Measurements from ENCODE around the gene VSIG10L. TPM values are rescaled to one million over a fixed set of nuclear protein-coding genes. Genes with fewer than 3 reads are reported as not detected.

VSIG10L gene
- total RNA-seq, 1 experiment from 2014 or later, result 3.3 TPM

- no peak for ATAC-seq
Observed at GRCh38 chr19:51380379-51380778, 38.4 kb upstream of the VSIG10L start.

DNA sequence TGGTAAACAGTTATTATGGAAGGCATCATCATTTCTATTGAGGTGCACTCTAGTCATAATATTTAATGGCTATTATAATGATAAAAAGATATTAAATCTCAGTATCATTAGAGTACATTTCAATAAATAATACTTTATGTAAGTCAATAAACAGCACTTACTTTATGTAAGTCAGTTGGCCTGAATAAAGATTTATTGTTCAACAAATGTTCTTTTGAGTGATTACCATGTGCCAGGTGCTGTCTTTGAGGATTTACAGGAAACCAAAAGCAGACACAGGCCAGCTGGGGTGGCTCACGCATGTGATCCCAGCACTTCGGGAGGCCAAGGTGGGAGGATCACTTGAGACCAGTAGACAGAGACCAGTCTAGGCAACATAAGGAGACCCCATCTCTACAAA lies 35.5 kb upstream of the VSIG10L start:
- H3K4me1 ChIP-seq (ENCODE audit: control insufficient read depth, insufficient read depth, low read length), result no peaks in the 10 kb centered on the region
- CTCF ChIA-PET, result no interaction called here
- ATAC-seq (no peak), DNase-seq (ENCODE audit: low read depth, low spot score) (no peak)
- in situ Hi-C loops (cut with HindIII; ENCODE audit: low pct_unique_long_range_greater_than_20kb, low sequenced_read_pairs), result no loop called here
- no peak overlapping the region for H3K4me3 ChIP-seq (ENCODE audit: low read depth in 2 of 2, low read length in 2 of 2)
- H3K36me3 ChIP-seq (ENCODE audit: control insufficient read depth, insufficient read depth, low read length), result no peaks in the 10 kb centered on the region
- H3K27ac ChIP-seq (ENCODE audit: low read length), result no peak overlapping the region
- POLR2A ChIA-PET, result no interaction called here
- intact Hi-C loops (cut with micrococcal nuclease; ENCODE audit: unreplicated experiment), result no loop called here
- H3K27me3 ChIP-seq (ENCODE audit: control insufficient read depth, insufficient read depth, low read length), result no peaks in the 10 kb centered on the region
- H3K9me3 ChIP-seq (ENCODE audit: control insufficient read depth, insufficient read depth, low read depth, low read length), result no peaks in the 10 kb centered on the region
- TF ChIP-seq REST (IDR thresholded peaks at IDR 0.05; ENCODE audit: insufficient read depth in 1 of 2, low read depth in 2 of 2, low read length in 1 of 2) (no peak), SIN3A (IDR thresholded peaks at IDR 0.05; ENCODE audit: borderline replicate concordance, insufficient read depth, low read depth, low read length) (no peak), CTCF (IDR thresholded peaks at IDR 0.05) (no peak), POLR2AphosphoS5 (IDR thresholded peaks at IDR 0.05; ENCODE audit: low read depth, low read length) (no peak), TCF7L2 (IDR thresholded peaks at IDR 0.05; ENCODE audit: low read depth, low read length) (no peak)
- BruUV-seq (replicated peaks), result no TSS peak

More at GRCh38 chr19:51380379-51380778, 38.4 kb upstream of the VSIG10L start:
- no peak for TF ChIP-seq TCF7L2 (IDR thresholded peaks at IDR 0.05; ENCODE audit: low read depth, low read length)
- TF ChIP-seq SIN3A (IDR thresholded peaks at IDR 0.05; ENCODE audit: borderline replicate concordance, insufficient read depth, low read depth, low read length), result no peak
- no peak for TF ChIP-seq POLR2AphosphoS5 (IDR thresholded peaks at IDR 0.05; ENCODE audit: low read depth, low read length)
- POLR2A ChIA-PET, result no interaction called here
- BruUV-seq (replicated peaks), result no TSS peak
- Histone ChIP-seq H3K4me3 (ENCODE audit: low read depth in 2 of 2, low read length in 2 of 2) (no peak overlapping the region), H3K4me1 (ENCODE audit: control insufficient read depth, insufficient read depth, low read length) (no peaks in the 10 kb centered on the region), H3K36me3 (ENCODE audit: control insufficient read depth, insufficient read depth, low read length) (no peaks in the 10 kb centered on the region), H3K27ac (ENCODE audit: low read length) (no peak overlapping the region), H3K9me3 (ENCODE audit: control insufficient read depth, insufficient read depth, low read depth, low read length) (no peaks in the 10 kb centered on the region), H3K27me3 (ENCODE audit: control insufficient read depth, insufficient read depth, low read length) (no peaks in the 10 kb centered on the region)
- DNase-seq (ENCODE audit: low read depth, low spot score), result no peak
- CTCF ChIA-PET, result no interaction called here
- intact Hi-C loops (cut with micrococcal nuclease; ENCODE audit: unreplicated experiment) (no loop called here), in situ Hi-C loops (cut with HindIII; ENCODE audit: low pct_unique_long_range_greater_than_20kb, low sequenced_read_pairs) (no loop called here)

DNA sequence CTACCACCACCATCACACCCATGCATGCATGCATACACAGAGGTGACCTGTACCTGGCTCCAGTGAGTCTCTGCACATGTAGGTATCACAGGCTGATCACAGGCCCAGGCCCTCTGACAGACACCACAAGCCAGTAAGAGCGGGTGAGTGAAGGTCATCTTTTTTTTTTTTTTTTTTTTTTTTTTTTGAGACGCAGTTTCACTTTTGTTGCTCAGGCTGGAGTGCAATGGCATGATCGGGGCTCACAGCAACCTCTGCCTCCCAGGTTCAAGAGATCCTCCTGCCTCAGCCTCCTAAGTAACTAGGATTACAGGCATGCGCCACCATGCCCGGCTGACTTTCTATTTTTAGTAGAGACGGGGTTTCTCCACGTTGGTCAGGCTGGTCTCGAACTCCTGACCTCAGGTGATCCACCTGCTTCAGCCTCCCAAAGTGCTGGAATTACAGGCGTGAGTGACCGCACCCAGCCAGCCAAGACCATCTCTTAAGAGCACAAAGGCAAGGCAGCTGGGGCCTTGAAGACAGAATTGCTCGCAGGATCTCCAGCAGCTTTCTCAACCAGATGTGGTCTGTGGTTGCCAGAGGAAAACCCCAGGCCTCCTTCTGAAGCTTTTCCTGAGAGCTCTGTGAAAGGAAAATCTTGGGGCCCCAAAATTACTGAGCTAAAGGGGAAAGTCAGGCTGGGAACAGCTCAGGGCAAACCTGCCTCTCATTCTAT lies 33.7 kb upstream of the VSIG10L start:
- Histone ChIP-seq H3K27ac (ENCODE audit: low read length) (no peak overlapping the region), H3K9me3 (ENCODE audit: control insufficient read depth, insufficient read depth, low read depth, low read length) (no peaks in the 10 kb centered on the region), H3K4me3 (ENCODE audit: low read depth in 2 of 2, low read length in 2 of 2) (no peak overlapping the region), H3K27me3 (ENCODE audit: control insufficient read depth, insufficient read depth, low read length) (no peaks in the 10 kb centered on the region), H3K4me1 (ENCODE audit: control insufficient read depth, insufficient read depth, low read length) (no peaks in the 10 kb centered on the region), H3K36me3 (ENCODE audit: control insufficient read depth, insufficient read depth, low read length) (no peaks in the 10 kb centered on the region)
- ChIA-PET POLR2A (no interaction called here), CTCF (no interaction called here)
- no TSS peak for BruUV-seq (replicated peaks)
- in situ Hi-C loops (cut with HindIII; ENCODE audit: low pct_unique_long_range_greater_than_20kb, low sequenced_read_pairs) (no loop called here), intact Hi-C loops (cut with micrococcal nuclease; ENCODE audit: unreplicated experiment) (no loop called here)
- ATAC-seq (no peak), DNase-seq (ENCODE audit: low read depth, low spot score) (no peak)
- no peak for TF ChIP-seq REST (IDR thresholded peaks at IDR 0.05; ENCODE audit: insufficient read depth in 1 of 2, low read depth in 2 of 2, low read length in 1 of 2)

Data from Panc1 (cell line).